Breast epithelium (tissue), 3 donors: Measurements from ENCODE around the gene UFM1.

Source experiments
- CTCF ChIP-seq, 3 donors: fragments of 450-650 bp; IDR thresholded peaks; one replicate each; pipeline ENCODE4 v1.5.1; 2016 to 2017; ENCODE audit warnings: antibody characterized with exemption in 3 of 3, mild to moderate bottlenecking in 3 of 3, moderate library complexity in 3 of 3
- POLR2A ChIP-seq: fragments of 450-650 bp; IDR thresholded peaks from one replicate; pipeline ENCODE4 v1.6.1; 2016; ENCODE audit warnings: antibody characterized with exemption, mild to moderate bottlenecking, moderate library complexity

DNA sequence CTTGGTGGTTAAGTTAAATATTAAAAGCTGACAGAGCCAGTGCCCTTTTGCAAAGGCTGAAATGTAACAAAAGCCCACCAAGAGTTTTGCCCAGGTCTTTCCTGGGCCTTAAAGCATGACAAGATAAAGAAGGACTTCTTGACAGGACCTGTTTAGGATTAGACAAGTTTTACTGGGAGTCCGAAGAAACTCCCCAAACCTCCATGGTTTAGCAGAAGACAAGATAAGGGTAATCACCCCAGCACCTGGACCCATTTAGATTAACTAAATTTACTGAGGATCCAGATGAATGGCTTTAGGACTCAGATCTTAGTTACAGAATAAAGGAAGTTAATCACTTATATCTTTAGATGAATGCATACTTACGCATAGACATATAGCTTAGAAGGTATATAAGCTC is 14.8 kb upstream of the UFM1 start:
- no peak for TF ChIP-seq CTCF (IDR thresholded peaks at IDR 0.05)
- no peak for TF ChIP-seq POLR2A
